DMS153 (cell line): ENCODE measurements around the gene TMBIM6.
"Not testable (repeated sequence)": the region's sequence is repeated elsewhere in the genome, so short reads cannot be mapped to it uniquely, and the experiment has no call there.

Experiments
- DNase-seq: peaks from one replicate; lab custom pipeline; 2025; lab: John Stamatoyannopoulos, UW

Gene TMBIM6

DNA sequence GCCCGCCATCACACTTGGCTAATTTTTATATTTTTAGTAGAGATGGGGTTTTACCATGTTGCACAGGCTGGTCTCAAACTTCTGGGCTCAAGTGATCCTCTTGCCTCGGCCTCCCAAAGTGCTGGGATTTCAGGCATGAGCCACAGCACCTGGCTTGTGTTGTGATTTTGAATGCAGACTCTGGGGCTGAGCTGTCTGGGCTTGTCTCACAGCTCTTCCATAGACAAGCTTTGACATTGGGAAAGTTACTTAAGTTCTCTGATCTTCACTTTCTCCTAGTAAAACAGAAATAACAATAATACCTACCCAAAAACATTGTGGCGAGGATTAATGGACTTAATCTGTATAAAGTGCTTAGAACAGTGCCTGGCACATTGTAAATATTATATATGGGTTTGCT lies 36.0 kb downstream of the TMBIM6 start:
- no peak for DNase-seq

DNA sequence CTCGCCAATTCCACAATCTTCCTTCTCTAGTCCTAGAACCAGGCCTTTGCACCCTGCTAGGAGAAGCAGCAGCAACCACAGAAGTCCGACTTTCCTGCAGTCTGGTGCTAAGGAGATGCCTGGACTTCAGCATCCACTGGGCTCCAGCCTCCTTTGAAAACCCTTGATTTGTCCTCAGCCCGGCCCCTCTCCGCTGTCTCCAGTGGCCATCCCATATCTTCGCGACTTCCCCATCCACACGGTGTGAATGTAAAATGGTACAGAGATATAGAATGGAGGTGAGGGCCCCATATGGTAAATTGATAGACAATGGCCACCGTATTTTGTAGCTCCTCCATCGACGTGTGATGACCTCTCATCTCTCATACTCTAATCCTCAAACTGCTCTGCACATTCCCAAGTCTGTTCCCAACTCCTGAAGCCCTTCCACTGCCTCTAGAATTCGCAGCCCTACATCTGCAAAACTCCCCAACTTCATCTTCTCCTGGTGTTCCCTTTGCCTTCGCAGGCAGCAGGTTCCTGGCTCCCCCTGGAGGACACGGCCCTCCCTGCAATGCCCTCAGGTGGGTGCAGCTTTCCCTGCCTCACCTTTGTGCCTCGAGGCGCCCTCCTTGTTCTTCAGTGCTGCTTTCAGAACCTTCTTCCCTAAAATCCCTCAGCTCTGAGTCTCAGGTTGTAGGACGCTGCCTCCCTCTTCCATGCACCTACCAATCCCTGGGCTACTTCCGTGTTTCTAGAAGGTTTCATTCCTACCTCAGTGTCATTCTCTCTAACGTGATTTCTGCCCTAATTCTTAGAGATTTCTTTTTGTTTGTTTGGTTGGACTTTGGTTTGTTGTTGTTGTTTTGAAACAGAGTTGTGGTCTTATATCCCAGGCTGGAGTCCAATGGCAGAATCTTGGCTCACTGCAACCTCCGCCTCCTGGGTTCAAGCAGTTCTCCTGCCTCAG lies 36.7 kb downstream of the TMBIM6 start:
- DNase-seq = no peak

GRCh38 chr12:49779581-49779980 lies 38.2 kb downstream of the TMBIM6 start:
- DNase-seq = no peak

DNA sequence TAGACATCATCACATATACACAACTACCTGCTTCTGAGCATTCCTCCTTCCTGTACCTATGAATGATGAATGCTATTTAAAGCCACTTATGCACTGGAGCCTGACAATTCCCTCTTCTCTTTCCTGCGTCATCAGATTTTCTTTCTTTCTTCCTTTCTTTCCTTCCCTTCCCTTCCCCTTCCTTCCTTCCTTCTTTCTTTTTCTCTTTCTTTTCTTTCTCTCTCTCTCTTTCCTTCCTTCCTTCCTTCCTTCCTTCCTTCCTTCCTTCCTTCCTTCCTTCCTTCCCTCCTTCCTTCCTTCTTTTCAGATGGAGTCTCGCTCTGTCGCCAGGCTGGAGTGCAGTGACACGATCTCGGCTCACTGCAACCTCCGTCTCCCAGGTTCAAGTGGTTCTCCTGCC lies 39.6 kb downstream of the TMBIM6 start:
- not testable (repeated sequence) for DNase-seq

- DNase-seq = no peak
Observed at GRCh38 chr12:49783917-49784676, 42.7 kb downstream of the TMBIM6 start.

DNA sequence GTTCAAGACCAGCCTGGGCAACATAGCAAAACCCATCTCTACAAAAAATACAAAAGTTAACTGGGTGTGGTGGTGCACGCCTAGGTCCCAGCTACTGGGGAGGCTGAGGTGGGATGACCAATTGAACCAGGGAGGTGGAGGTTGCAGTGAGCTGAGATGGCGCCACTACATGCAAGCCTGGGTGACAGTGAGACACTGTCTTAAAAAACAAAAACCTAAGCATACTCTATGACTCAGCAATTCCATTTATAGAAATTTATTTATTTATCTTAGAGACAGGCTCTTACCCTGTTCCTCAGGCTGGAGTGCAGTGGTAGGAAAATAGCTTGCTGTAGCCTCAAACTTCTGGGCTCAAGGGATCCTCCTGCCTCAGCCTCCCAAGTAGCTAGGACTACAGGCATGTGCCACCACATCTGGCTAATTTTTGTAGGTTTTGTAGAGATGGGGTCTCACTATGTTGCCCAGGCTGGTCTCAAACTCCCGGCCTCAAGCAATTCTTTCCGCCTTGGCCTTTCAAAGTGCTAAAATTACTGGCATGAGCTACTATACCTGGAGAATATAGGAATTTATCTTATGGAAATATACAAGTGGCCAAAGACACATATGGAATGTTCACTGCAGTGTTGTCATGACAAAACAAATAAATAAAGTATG lies 43.5 kb downstream of the TMBIM6 start:
- DNase-seq = no peak

GRCh38 chr12:49787672-49788071 lies 46.3 kb downstream of the TMBIM6 start:
- no peak for DNase-seq

- DNase-seq = no peak
Observed at GRCh38 chr12:49789992-49790391, 48.6 kb downstream of the TMBIM6 start.

- no peak for DNase-seq
Observed at GRCh38 chr12:49790741-49791555, 49.6 kb downstream of the TMBIM6 start.

- no peak for DNase-seq
Observed at GRCh38 chr12:49791700-49792099, 50.3 kb downstream of the TMBIM6 start.

- no peak for DNase-seq
Observed at GRCh38 chr12:49792181-49792970, 51.0 kb downstream of the TMBIM6 start.

DNA sequence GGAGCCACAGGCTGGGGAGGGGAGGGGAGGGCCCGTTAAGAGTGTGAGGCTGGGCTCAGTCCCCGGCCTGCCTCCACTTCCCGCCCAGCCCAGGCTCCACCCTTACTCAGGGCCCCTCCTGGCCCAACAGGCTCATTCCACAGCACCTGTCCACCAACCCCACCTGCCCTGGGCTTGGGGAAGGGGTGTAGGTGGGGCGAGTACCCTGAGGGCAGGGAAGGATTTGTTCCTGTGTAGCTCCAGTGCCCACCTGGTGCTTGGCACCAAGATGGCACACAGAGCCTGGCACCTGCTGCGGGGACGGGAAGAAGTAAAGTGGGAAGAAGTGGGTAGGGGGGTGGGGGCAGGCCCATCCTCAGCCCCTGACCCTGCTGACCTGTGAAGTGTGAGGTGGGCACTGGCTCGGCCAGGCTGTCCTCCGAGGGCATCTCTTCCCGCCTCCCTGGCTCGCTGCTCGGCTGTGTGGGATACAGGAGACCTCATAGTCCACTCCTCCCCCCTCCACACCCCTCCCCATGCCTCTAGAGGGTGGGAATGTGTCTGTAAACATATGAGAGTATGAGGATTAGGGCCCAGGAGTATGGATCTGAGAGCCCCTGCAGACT lies 51.7 kb downstream of the TMBIM6 start:
- no peak for DNase-seq

DNA sequence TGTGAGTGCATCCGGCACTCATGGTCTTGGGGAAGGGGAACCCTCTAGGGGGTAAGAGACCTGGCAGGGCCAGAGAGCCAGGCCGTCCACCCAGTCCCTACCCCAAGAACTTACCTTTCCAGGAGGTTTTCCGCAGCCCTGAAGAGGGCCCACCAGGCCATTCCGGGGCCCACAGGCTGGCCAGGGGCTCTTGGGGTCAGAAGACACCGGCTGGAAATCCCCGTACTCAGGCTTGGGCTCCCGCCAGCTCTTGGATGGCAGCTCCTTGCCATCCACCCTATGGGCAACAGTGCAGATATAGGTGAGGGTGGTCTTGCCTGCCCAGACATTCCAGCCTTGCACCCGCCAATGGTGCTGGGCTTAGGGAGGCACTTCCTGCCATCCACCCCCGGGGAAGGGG lies 52.3 kb downstream of the TMBIM6 start:
- DNase-seq = no peak

DNA sequence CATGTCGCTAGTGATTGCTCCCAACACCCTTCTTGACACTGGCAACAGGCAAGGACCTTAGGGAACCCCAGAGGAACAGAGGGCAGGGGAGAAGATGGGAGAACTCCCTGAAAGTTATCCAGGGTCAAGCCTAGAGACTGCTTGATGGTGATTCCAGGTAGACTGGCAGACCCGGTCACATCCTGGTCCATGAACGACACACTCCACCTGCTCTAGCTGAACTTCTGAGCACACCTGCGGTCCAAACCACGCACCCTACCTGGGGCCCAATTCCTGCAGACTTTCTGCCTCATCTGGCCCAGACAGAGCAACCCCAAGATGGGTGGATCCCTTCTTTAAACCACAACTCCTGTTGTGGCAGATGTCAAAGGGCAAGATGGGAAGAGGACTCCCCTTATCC lies 52.7 kb downstream of the TMBIM6 start:
- DNase-seq = no peak

DNA sequence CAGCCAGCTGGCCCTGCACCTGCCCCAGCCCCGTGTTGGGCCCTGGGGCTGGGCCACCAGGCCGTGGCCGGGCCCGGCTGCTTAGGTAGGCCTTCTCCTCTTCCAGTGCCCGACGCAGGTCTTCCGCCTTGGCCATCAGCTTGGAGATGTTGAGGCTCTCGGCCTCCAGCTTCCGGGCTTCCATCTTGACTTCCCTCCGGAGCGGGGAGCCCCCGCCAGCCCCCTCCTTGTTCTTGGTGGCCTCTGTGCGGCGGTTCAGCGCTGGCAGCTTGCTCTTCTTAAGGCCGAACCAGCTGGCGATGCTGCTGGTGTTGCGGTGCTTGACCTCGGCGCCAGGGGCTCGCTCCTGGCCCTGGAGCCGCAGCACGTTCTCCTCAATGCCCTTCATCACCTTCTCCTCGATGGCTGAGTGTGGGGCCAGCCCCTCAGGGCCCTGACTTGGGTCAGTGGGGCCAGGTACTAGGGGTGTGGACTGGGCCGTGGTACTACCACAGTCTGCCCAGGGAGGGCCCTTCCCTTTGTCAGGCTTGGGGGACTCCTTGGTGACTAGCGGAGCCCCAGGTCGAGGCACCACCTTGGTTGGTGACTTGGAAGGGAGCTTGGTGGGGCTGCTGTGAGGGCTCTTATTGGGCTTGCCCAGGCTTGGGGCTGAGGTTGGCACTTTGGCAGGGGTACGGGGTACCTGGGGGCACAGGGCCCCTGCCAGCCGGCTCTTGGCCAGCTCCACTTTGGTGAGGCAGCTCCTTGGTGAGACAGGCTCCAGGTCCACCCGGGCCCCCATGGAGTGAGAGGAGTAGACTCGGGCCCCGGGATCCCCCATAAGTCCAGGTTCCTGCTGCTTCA lies 53.7 kb downstream of the TMBIM6 start:
- no peak for DNase-seq

GRCh38 chr12:49795654-49796105 lies 54.3 kb downstream of the TMBIM6 start:
- no peak for DNase-seq

- no peak for DNase-seq
Observed at GRCh38 chr12:49796155-49796554, 54.8 kb downstream of the TMBIM6 start.

DNA sequence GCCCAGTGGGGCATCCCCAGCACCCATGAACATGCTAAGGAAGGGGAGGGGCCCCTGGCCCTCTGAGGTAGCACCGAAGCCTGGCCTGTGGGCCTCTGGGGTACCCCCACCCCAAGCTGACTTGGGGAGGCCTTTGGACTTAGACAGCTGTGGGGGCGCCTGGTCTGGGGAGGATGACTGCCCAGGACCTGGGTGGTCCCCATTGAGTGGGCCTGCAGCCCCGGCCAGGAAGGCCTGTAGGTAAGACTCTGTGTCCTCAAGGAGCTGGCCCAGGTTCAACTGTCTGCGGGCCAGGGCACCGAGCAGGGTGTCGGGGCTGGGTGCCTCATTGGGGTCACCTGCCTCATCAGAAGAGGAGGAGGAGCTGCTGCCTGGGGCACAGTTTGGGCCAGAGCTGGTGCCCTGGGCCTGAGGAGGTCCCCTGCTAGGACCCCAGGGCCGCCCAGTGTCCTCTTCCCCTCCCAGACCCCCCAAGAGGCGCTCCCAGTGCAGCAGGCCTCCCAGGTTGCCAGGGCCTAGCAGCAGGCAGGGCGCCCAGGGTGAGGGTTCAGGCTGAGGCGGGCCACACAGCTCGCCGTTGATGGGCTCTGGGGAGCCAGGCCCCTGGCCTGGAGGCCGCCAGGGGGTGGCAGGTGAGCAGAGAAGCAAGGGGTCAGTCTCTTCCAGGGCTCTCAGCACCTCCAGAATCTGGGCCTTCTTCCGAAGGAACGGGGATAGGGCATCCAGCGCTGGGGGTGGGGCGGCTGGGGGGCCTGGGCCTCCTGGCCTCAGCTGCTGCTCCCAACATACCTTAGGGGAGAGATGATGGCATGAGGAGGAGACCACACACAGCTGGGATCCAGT lies 55.5 kb downstream of the TMBIM6 start:
- DNase-seq = no peak

- no peak for DNase-seq
Observed at GRCh38 chr12:49797449-49797776, 56.1 kb downstream of the TMBIM6 start.
